KG1 (cell line): Measurements from ENCODE around the gene ANKRD35.
"Not testable (repeated sequence)": the region's sequence is repeated elsewhere in the genome, so short reads cannot be mapped to it uniquely, and the experiment has no call there.

ENCODE experiments used
- DNase-seq: peaks from one replicate; lab custom pipeline; 2025; lab: John Stamatoyannopoulos, UW

Gene ANKRD35

GRCh38 chr1:145885738-145886287 is at the start of gene ANKRD35:
ANKRD35 (minus strand) TSS chr1:145885866; CDS start chr1:145885758, 108 bp downstream.
- peak; percentile 13 for DNase-seq

GRCh38 chr1:145932522-145933009 is 46.9 kb upstream of the ANKRD35 start:
- peak; percentile 36 for DNase-seq

- DNase-seq, result no peak
These were observed 42.4 kb upstream of the ANKRD35 start for GRCh38 chr1:145927916-145928643.

- peak; percentile 97 for DNase-seq
These were observed 41.6 kb upstream of the ANKRD35 start, which contains the start of gene RBM8A for GRCh38 chr1:145927063-145927886. RBM8A (minus strand) TSS chr1:145927484; CDS start chr1:145927426, 58 bp downstream.

GRCh38 chr1:145926686-145927062 is 41.0 kb upstream of the ANKRD35 start:
- DNase-seq, result no peak

GRCh38 chr1:145922266-145922665 is 36.6 kb upstream of the ANKRD35 start:
- DNase-seq, result no peak

- not testable (repeated sequence) for DNase-seq
These were observed 34.6 kb upstream of the ANKRD35 start for GRCh38 chr1:145920297-145920696.

GRCh38 chr1:145918992-145919939 is 33.6 kb upstream of the ANKRD35 start:
- DNase-seq, result no peak

- peak; percentile 95 for DNase-seq
These were observed 32.7 kb upstream of the ANKRD35 start, which contains the start of gene PEX11B for GRCh38 chr1:145918144-145918991. PEX11B (minus strand) TSS chr1:145918717; CDS start chr1:145918688, 29 bp downstream.

- DNase-seq, result no peak
These were observed 31.9 kb upstream of the ANKRD35 start for GRCh38 chr1:145917595-145917994.

GRCh38 chr1:145916745-145917144 is 31.1 kb upstream of the ANKRD35 start:
- no peak for DNase-seq

- DNase-seq, result no peak
These were observed 26.5 kb upstream of the ANKRD35 start for GRCh38 chr1:145912128-145912641.

- DNase-seq, result no peak
These were observed 23.0 kb upstream of the ANKRD35 start for GRCh38 chr1:145908653-145909052.

GRCh38 chr1:145906954-145907753 is 21.5 kb upstream of the ANKRD35 start:
- no peak for DNase-seq

- DNase-seq, result no peak
These were observed 15.8 kb upstream of the ANKRD35 start for GRCh38 chr1:145901312-145902021.

GRCh38 chr1:145898756-145899155 is 13.1 kb upstream of the ANKRD35 start:
- DNase-seq, result no peak

- DNase-seq, result no peak
These were observed 12.3 kb upstream of the ANKRD35 start for GRCh38 chr1:145897969-145898368.

- no peak for DNase-seq
These were observed 9.8 kb upstream of the ANKRD35 start for GRCh38 chr1:145895471-145895870.
